Suprapubic skin (tissue), 4 donors: ENCODE data around the gene ENOX2.

Source experiments
- EP300 ChIP-seq: sonication (generic); formaldehyde crosslinking; IDR thresholded peaks from one replicate; pipeline ENCODE4 v1.6.1; 2017; ENCODE audit warnings: antibody characterized with exemption
- POLR2A ChIP-seq, 2 donors: fragments of 450-650 bp; IDR thresholded peaks; one replicate each; pipeline ENCODE4 v1.6.1; 2017; ENCODE audit warnings: antibody characterized with exemption in 2 of 2, mild to moderate bottlenecking in 2 of 2, moderate library complexity in 2 of 2
- POLR2AphosphoS5 ChIP-seq, 3 donors: sonication (generic); formaldehyde crosslinking; IDR thresholded peaks; one replicate each; pipeline ENCODE4 v1.6.1; 2017; ENCODE audit warnings: antibody characterized with exemption in 3 of 3
- TF ChIP-seq, protein P1 (sequence below), 2 donors: fragments of 200-600 bp in 1 of 2; fragments of 450-650 bp in 1 of 2; sonication (generic) in 1 of 2; IDR thresholded peaks; one replicate each; pipeline ENCODE4 v1.5.1; 2016 to 2019; ENCODE audit warnings: antibody characterized with exemption in 2 of 2, mild to moderate bottlenecking in 1 of 2, moderate library complexity in 1 of 2

DNA sequence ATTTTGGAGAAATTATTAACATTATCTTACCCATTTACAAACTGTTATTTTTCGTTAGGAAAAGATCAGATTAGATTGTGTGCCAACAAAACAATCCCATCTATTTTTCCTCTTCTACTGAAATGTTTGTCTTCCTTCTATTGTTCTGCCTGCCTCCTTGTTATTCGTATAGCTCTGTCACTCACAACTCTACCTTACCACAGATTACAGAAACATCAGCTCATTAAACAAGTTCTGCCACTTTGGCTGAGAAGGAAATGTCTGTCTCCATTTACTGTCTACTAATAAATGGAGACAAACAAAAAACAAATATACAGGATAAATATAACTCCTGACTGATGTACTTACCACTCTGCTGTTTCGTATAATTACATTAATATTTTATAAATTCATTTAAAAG is 211.4 kb downstream of the ENOX2 start:
- TF ChIP-seq, protein P1, sequence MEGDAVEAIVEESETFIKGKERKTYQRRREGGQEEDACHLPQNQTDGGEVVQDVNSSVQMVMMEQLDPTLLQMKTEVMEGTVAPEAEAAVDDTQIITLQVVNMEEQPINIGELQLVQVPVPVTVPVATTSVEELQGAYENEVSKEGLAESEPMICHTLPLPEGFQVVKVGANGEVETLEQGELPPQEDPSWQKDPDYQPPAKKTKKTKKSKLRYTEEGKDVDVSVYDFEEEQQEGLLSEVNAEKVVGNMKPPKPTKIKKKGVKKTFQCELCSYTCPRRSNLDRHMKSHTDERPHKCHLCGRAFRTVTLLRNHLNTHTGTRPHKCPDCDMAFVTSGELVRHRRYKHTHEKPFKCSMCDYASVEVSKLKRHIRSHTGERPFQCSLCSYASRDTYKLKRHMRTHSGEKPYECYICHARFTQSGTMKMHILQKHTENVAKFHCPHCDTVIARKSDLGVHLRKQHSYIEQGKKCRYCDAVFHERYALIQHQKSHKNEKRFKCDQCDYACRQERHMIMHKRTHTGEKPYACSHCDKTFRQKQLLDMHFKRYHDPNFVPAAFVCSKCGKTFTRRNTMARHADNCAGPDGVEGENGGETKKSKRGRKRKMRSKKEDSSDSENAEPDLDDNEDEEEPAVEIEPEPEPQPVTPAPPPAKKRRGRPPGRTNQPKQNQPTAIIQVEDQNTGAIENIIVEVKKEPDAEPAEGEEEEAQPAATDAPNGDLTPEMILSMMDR (IDR thresholded peaks at IDR 0.05) = no peak
- TF ChIP-seq POLR2A (IDR thresholded peaks at IDR 0.05) (no peak), POLR2AphosphoS5 (IDR thresholded peaks at IDR 0.05) (no peak), EP300 (no peak)
